Measurements from ENCODE around the gene TBC1D9B.
A peak's percentile ranks its signal among the peaks of the same experiment; 100 is the strongest.

TBC1D9B gene

DNA sequence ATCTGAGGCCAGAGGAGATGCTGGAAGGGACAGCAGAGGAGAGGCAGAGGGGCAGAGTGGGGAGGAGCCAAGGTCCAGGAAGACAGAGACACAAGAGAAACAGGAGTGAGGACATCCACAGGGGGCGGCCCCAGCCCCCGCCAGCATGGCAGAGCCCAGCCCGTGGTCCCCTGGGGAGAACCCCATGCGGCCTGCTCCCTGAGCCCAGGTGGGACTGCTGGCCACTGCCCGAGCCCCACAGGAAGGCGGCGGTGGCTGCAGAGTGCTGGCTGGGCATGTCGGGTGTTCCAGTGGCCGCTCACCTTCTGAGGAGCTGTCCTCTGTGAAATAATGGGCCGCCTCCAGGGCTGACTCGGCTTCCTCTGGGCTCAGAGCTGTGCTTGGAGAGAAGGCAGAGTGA is 40.2 kb downstream of the TBC1D9B start:
- H3K4ac ChIP-seq (ENCODE audit: low read length), result no peak overlapping the region
- H2BK120ac ChIP-seq (ENCODE audit: low read depth, low read length), result no peak overlapping the region
- no peaks in the 10 kb centered on the region for H3K27me3 ChIP-seq (ENCODE audit: control insufficient read depth in 3 of 3, insufficient read depth in 3 of 3, low read depth in 1 of 3, low read length in 3 of 3)
- H3K36me3 ChIP-seq (replicated peaks in 1 of 2; ENCODE audit: control insufficient read depth in 2 of 2, insufficient read depth in 2 of 2, low read length in 2 of 2), result peaks cover 47 to 86% of the 10 kb centered on the region in 2 donors
- no CpG with 5 or more reads among the region's 11 CpGs for WGBS, 2 donors (ENCODE audit: extremely low coverage in 2 of 2, insufficient read length in 2 of 2, insufficient replicate concordance in 1 of 2)
- no peak overlapping the region for H2BK12ac ChIP-seq (ENCODE audit: low read length)
- peaks cover 4% of the 10 kb centered on the region for H3K79me1 ChIP-seq (ENCODE audit: low read depth, low read length)
- no peak overlapping the region for H4K8ac ChIP-seq (ENCODE audit: low read depth, low read length)
- H2AFZ ChIP-seq (ENCODE audit: low read length), result no peak overlapping the region
- H3K18ac ChIP-seq (ENCODE audit: low read length), result no peak overlapping the region
- H3K14ac ChIP-seq (ENCODE audit: low read length), result no peak overlapping the region
- no peak overlapping the region for H3K9ac ChIP-seq (ENCODE audit: low read depth, low read length, poor library complexity)
- peaks cover 0 to under 1% of the 10 kb centered on the region in 2 donors for H3K9me3 ChIP-seq (replicated peaks in 1 of 2; ENCODE audit: control insufficient read depth in 2 of 2, insufficient read depth in 1 of 2, low read depth in 1 of 2, low read length in 2 of 2)
- no peak overlapping the region for H3K4me3 ChIP-seq (ENCODE audit: low read length in 2 of 2)
- no peak for DNase-seq (ENCODE audit: low spot score)
- H3K23ac ChIP-seq (ENCODE audit: low read depth, low read length, poor library complexity), result no peak overlapping the region
- H2AK5ac ChIP-seq (ENCODE audit: low read depth, low read length), result peak overlapping the region; percentile 21
- no peak overlapping the region for H3K27ac ChIP-seq (replicated peaks; ENCODE audit: low read length)
- H2BK15ac ChIP-seq (ENCODE audit: low read length), result no peak overlapping the region
- peaks cover 0 to 15% of the 10 kb centered on the region in 2 donors for H3K4me1 ChIP-seq (ENCODE audit: control insufficient read depth in 2 of 2, insufficient read depth in 1 of 2, low read depth in 1 of 2, low read length in 2 of 2)
- H4K91ac ChIP-seq (ENCODE audit: low read depth, low read length, poor library complexity), result no peak overlapping the region
- H3K4me2 ChIP-seq (ENCODE audit: insufficient read depth, low read length, poor library complexity, severe bottlenecking), result no peak overlapping the region
- no peak overlapping the region for H2BK5ac ChIP-seq (ENCODE audit: low read length)

DNA sequence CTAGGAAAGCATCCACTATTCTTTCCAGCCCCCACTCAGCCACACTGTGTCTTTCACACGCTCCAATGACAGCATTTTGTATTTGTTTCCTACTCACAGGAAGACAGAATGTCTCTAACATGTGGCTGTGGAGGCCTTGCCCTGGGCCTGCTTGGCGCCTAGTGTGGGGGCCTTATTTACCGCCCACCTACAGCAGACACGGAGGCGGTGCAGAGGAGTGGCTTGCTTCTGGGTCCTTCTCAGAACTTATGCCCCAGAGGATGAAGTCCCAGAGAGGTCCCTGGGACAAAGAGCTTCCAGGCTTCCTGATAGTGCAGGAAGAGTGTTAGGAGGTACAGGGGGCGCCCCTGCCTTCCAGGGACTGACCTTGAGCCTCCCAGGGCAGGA is 40.6 kb downstream of the TBC1D9B start:
- no peak overlapping the region for H3K4me3 ChIP-seq (ENCODE audit: low read length in 2 of 2)
- DNase-seq (ENCODE audit: low spot score), result no peak
- WGBS, 2 donors (ENCODE audit: extremely low coverage in 2 of 2, insufficient read length in 2 of 2, insufficient replicate concordance in 1 of 2), result no CpG with 5 or more reads among the region's 6 CpGs
- no peak overlapping the region for H3K27ac ChIP-seq (replicated peaks; ENCODE audit: low read length)
- no peak overlapping the region for H3K14ac ChIP-seq (ENCODE audit: low read length)
- peaks cover 0 to 15% of the 10 kb centered on the region in 2 donors for H3K4me1 ChIP-seq (ENCODE audit: control insufficient read depth in 2 of 2, insufficient read depth in 1 of 2, low read depth in 1 of 2, low read length in 2 of 2)
- no peak overlapping the region for H2BK15ac ChIP-seq (ENCODE audit: low read length)
- peaks cover 0 to 4% of the 10 kb centered on the region in 2 donors for H3K9me3 ChIP-seq (replicated peaks in 1 of 2; ENCODE audit: control insufficient read depth in 2 of 2, insufficient read depth in 1 of 2, low read depth in 1 of 2, low read length in 2 of 2)
- H2BK5ac ChIP-seq (ENCODE audit: low read length), result no peak overlapping the region
- H3K18ac ChIP-seq (ENCODE audit: low read length), result no peak overlapping the region
- H3K4ac ChIP-seq (ENCODE audit: low read length), result no peak overlapping the region
- peaks cover 47 to 86% of the 10 kb centered on the region in 2 donors for H3K36me3 ChIP-seq (replicated peaks in 1 of 2; ENCODE audit: control insufficient read depth in 2 of 2, insufficient read depth in 2 of 2, low read length in 2 of 2)
- no peak overlapping the region for H2BK12ac ChIP-seq (ENCODE audit: low read length)
- H3K27me3 ChIP-seq (ENCODE audit: control insufficient read depth in 3 of 3, insufficient read depth in 3 of 3, low read depth in 1 of 3, low read length in 3 of 3), result no peaks in the 10 kb centered on the region
- no peak overlapping the region for H4K8ac ChIP-seq (ENCODE audit: low read depth, low read length)
- H4K91ac ChIP-seq (ENCODE audit: low read depth, low read length, poor library complexity), result no peak overlapping the region
- H2BK120ac ChIP-seq (ENCODE audit: low read depth, low read length), result no peak overlapping the region
- H3K23ac ChIP-seq (ENCODE audit: low read depth, low read length, poor library complexity), result no peak overlapping the region
- no peak overlapping the region for H3K4me2 ChIP-seq (ENCODE audit: insufficient read depth, low read length, poor library complexity, severe bottlenecking)
- no peak overlapping the region for H2AFZ ChIP-seq (ENCODE audit: low read length)
- H3K9ac ChIP-seq (ENCODE audit: low read depth, low read length, poor library complexity), result no peak overlapping the region
- no peak overlapping the region for H2AK5ac ChIP-seq (ENCODE audit: low read depth, low read length)
- peaks cover 4% of the 10 kb centered on the region for H3K79me1 ChIP-seq (ENCODE audit: low read depth, low read length)

DNA sequence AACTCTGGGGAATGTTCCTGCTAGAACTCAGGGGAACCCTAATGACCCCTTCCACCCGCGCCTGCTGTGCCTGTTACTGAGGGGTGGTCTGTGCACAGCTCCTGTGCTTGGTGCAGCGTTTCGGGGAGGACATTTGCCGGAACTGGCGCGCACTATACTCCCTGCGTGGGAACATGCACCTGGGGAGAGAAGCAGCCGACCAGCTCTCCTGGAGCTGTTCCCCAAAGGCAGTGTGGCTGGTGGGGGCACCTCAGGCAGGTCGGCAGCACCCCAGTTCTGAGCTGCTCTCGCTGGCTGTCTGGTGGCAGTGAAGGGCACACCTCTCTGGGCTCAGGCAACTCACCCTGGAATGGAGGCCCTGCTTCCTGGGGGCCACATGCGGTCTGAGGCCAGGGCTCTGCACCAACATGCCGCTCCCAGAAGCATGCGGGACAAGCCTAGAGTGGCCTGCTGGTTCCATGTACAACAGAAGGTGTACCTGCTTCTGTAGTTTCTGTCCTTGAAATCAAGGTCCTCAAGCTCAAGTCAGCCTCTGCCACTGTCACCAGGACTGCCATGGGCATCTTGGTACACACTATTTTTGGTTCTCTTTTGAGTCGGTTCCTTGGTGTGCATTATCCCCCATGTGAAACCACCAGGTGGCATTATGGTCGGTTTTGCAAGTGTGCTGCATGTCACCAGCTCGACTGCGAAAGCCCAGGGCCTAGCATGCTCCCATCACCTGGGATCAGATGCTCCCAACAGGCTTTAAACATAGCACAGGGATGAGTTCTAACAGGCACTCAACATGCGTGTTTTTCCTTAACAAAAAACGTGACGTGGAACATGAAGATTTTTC is 41.2 kb downstream of the TBC1D9B start:
- Histone ChIP-seq H3K4me2 (ENCODE audit: insufficient read depth, low read length, poor library complexity, severe bottlenecking) (no peak overlapping the region), H3K14ac (ENCODE audit: low read length) (no peak overlapping the region), H2BK12ac (ENCODE audit: low read length) (no peak overlapping the region), H3K4me3 (ENCODE audit: low read length in 2 of 2) (no peak overlapping the region), H4K8ac (ENCODE audit: low read depth, low read length) (peak overlapping the region; percentile 66), H2BK120ac (ENCODE audit: low read depth, low read length) (no peak overlapping the region), H3K27ac (replicated peaks; ENCODE audit: low read length) (no peak overlapping the region), H2BK15ac (ENCODE audit: low read length) (no peak overlapping the region), H3K23ac (ENCODE audit: low read depth, low read length, poor library complexity) (peak overlapping the region; percentile 17), H3K9me3 (replicated peaks in 1 of 2; ENCODE audit: control insufficient read depth in 2 of 2, insufficient read depth in 1 of 2, low read depth in 1 of 2, low read length in 2 of 2) (peaks cover 2 to 5% of the 10 kb centered on the region in 2 donors), H2AK5ac (ENCODE audit: low read depth, low read length) (peak overlapping the region; percentile 60), H3K36me3 (replicated peaks in 1 of 2; ENCODE audit: control insufficient read depth in 2 of 2, insufficient read depth in 2 of 2, low read length in 2 of 2) (peaks cover 47 to 88% of the 10 kb centered on the region in 2 donors), H2AFZ (ENCODE audit: low read length) (no peak overlapping the region), H3K9ac (ENCODE audit: low read depth, low read length, poor library complexity) (no peak overlapping the region), H3K79me1 (ENCODE audit: low read depth, low read length) (peaks cover 4% of the 10 kb centered on the region), H4K91ac (ENCODE audit: low read depth, low read length, poor library complexity) (no peak overlapping the region), H3K18ac (ENCODE audit: low read length) (no peak overlapping the region), H3K27me3 (ENCODE audit: control insufficient read depth in 3 of 3, insufficient read depth in 3 of 3, low read depth in 1 of 3, low read length in 3 of 3) (no peaks in the 10 kb centered on the region), H2BK5ac (ENCODE audit: low read length) (peak overlapping the region; percentile 33), H3K4ac (ENCODE audit: low read length) (no peak overlapping the region), H3K4me1 (ENCODE audit: control insufficient read depth in 2 of 2, insufficient read depth in 1 of 2, low read depth in 1 of 2, low read length in 2 of 2) (peaks cover 0 to 15% of the 10 kb centered on the region in 2 donors)
- DNase-seq (ENCODE audit: low spot score), result no peak
- no CpG with 5 or more reads among the region's 21 CpGs for WGBS, 2 donors (ENCODE audit: extremely low coverage in 2 of 2, insufficient read length in 2 of 2, insufficient replicate concordance in 1 of 2)

DNA sequence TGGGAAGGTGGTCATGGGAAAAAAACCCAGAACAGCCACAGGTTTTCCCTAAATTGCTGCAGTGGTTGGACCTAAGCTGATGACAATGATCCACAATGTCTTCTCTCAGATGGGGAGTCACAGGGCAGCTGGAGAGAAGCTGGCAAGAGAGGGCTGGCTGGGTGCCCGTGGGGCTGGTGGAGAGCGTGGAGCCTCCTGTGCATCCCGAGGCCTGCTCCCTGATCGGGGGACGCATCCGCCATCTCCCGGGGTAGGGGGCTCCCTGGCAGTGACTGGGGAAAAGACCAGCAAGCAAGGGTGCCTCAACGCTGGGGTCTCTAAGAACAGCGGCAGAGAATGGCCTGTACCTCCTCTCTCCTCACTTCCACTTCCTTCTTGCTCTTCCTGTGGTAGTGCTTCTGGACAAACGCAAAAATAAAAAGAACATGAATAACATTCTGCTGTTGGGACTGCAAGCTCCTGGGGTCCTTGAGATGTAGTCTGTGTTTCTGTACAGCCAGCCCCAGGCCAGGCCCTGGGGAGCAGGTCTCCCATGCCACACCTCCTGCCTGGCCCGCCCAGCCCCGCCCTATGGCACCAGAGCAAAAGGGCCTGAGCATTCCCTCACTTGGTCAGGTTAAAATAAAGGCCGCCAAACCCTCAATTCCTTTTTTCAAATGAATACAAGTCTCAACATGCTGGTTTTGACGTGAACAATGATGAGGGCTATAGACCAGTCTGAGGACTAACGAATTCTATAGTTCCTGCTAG is 42.0 kb downstream of the TBC1D9B start:
- Histone ChIP-seq H3K27me3 (ENCODE audit: control insufficient read depth in 3 of 3, insufficient read depth in 3 of 3, low read depth in 1 of 3, low read length in 3 of 3) (no peaks in the 10 kb centered on the region), H4K91ac (ENCODE audit: low read depth, low read length, poor library complexity) (no peak overlapping the region), H3K4me3 (ENCODE audit: low read length in 2 of 2) (no peak overlapping the region), H3K79me1 (ENCODE audit: low read depth, low read length) (peaks cover 4% of the 10 kb centered on the region), H2BK15ac (ENCODE audit: low read length) (no peak overlapping the region), H3K4ac (ENCODE audit: low read length) (no peak overlapping the region), H3K36me3 (replicated peaks in 1 of 2; ENCODE audit: control insufficient read depth in 2 of 2, insufficient read depth in 2 of 2, low read length in 2 of 2) (peaks cover 40 to 84% of the 10 kb centered on the region in 2 donors), H2AFZ (ENCODE audit: low read length) (no peak overlapping the region), H2BK12ac (ENCODE audit: low read length) (no peak overlapping the region), H2BK120ac (ENCODE audit: low read depth, low read length) (no peak overlapping the region), H2BK5ac (ENCODE audit: low read length) (peak overlapping the region; percentile 33), H3K9me3 (replicated peaks in 1 of 2; ENCODE audit: control insufficient read depth in 2 of 2, insufficient read depth in 1 of 2, low read depth in 1 of 2, low read length in 2 of 2) (peaks cover 2 to 5% of the 10 kb centered on the region in 2 donors), H3K18ac (ENCODE audit: low read length) (no peak overlapping the region), H3K27ac (replicated peaks; ENCODE audit: low read length) (no peak overlapping the region), H4K8ac (ENCODE audit: low read depth, low read length) (no peak overlapping the region), H3K9ac (ENCODE audit: low read depth, low read length, poor library complexity) (no peak overlapping the region), H3K23ac (ENCODE audit: low read depth, low read length, poor library complexity) (no peak overlapping the region), H3K4me2 (ENCODE audit: insufficient read depth, low read length, poor library complexity, severe bottlenecking) (no peak overlapping the region), H3K4me1 (ENCODE audit: control insufficient read depth in 2 of 2, insufficient read depth in 1 of 2, low read depth in 1 of 2, low read length in 2 of 2) (peaks cover 0 to 15% of the 10 kb centered on the region in 2 donors), H2AK5ac (ENCODE audit: low read depth, low read length) (no peak overlapping the region), H3K14ac (ENCODE audit: low read length) (no peak overlapping the region)
- no peak for DNase-seq (ENCODE audit: low spot score)
- no CpG with 5 or more reads among the region's 15 CpGs for WGBS, 2 donors (ENCODE audit: extremely low coverage in 2 of 2, insufficient read length in 2 of 2, insufficient replicate concordance in 1 of 2)

All from neuronal stem cell (in vitro differentiated cells).